Measurements from ENCODE around the gene CBLB.
"Not testable (repeated sequence)": the region's sequence is repeated elsewhere in the genome, so short reads cannot be mapped to it uniquely, and the experiment has no call there.

The CBLB gene

DNA sequence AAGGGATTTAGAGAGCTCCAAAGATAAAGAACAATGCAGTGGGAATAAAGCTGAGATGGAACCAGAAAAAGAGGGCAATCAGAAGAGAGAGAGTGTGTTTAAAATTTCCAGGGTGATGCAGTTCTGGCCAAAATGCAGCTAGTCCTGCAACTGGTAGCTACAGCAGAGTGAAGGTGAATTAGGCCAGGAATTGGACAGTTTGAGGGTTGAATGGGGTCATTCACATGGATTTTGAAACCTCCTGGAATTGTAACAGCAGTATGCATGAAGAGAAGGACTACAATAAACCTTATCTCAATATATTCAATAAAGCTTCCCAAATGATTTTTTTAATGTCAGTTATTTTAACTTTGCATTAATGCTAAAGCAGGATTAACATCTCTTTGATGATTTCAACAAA is 85.2 kb downstream of the CBLB start:
- DNase-seq, result no peak

DNA sequence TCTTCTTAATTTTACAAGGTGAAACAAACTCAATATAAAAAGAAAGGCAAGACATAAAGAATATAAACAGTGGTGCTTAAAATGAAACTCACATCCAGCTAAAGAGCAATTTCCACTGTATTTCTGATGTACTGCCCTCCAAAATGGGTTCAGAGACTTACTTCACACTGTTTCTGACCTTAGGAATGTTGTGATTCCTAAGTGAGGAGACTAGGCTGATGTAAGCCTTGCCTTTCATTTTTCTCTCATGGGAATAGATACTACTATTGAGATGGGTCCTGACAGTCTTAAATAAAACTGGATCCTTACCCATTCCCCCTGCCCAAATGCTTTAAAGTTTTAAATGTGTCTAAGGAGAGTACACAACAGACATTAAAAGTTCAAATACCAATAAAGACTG is 86.9 kb downstream of the CBLB start:
- DNase-seq, result no peak

DNA sequence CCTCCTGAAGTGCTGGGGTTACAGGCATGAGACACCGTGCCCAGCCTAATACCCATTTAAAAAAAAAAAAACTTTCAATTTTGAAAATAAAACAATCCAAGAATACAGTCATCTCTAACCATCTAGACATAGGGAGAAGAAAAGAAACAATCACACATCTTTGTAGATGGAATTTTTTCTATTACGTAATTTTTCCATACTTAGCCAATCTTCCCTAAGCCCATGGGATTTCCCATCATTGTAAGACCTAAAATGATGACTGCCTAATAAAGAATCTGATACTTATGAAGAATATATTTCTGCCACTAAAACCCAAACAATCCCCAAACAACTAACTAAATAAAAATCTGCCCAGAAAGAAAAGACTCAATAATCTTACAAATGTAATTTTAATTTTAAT is 88.7 kb downstream of the CBLB start:
- no peak for DNase-seq

DNA sequence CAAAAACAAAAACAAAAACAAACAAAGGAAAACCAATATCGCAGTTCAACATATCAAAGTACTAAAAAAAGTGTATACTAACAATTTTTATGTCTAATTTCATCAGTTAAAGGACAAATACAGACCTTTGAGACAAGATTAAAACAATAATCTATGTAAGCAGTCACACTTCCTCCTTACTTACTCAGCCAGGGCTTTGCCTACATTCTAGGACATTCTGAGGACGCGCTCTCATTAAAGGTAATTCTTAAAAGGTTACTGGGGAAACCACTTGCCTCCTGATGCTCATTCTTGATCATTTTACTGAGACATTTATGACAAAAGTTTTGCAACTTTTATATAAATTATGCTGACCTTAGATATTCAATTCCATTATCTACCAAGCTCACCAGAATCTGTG is 93.4 kb downstream of the CBLB start:
- DNase-seq, result no peak

DNA sequence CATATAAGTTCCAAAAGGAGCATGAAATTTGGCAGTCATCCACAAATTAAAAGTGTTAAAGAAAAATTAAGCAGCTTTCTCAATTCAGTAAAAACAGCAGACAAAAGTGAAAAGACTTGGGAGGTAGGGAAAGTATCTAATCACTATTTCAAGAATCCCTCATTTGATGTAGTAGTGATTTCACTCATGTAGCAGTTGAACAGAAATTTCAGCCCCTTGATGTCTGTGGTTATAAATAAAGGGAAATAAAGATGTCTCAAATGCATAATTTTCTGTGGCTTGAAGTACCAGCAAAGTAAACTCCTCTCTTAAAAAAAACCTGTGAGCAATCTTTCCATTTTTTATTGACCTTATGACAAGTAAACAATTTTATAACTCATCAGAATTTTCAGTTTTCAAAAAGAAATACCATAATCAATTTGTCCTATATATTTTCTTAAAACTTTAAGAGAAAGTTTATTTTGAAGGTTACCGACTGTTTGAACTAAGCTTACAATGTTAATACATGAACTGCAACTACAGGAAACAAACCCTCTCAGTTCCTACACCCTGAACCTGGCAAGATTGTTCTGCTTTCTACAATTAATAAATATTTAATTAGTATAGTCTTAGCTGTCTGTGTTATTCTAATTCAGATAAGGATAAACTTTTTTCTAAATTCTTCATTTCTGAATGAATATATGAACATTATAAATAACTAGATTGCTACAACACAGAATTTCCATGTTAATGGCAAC is 94.2 kb downstream of the CBLB start:
- no peak for DNase-seq

DNA sequence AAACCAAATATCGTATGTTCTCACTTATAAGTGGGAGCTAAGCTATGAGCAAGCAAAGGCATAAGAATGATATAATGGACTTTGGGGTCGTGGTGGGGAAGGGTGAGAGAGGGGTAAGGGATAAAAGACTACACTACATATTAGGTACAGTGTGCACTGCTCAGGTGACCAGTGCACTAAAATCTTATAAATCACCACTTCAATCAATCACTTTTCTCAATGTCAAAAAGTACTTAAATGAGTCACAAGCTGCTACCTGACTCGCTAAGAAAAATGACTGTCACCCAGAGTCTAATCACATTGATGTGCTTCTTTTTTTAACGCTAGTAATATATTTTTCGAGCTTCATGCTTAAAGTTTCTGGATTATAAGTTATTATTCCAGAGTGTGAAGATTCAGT is 95.5 kb downstream of the CBLB start:
- no peak for DNase-seq

DNA sequence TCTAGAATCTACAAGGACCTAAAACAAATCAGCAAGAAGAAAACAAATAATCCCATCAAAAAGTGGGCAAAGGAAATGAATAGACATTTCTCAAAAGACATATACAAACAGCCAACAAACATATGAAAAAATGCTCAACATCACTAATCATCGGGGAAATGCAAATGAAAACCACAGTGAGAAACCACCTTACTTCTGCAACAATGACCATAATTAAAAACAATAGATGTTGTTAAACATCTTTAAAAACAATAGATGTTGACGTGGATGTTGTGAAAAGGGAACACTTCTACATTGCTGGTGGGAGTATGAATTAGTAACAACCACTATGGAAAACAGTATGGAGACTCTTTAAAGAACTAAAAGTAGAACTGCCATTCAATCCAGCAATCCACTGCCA is 96.2 kb downstream of the CBLB start:
- DNase-seq, result no peak

DNA sequence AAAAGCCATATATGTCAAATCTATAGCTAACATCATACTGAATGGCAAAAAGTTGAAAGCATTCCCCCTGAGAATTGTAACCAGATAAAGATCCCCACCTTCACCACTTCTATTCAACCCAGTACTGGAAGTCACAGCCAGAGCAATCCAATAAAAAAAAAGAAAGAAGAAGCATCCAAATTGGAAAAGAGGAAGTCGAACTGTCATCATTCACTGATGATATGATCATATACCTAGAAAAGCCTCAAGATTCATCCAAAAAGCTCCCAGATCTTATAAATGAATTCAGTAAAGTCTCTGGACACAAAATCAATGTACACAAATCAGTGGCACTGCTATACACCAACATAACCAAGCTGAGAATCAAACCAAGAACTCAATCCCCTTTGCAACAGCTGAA is 97.4 kb downstream of the CBLB start:
- no peak for DNase-seq

DNA sequence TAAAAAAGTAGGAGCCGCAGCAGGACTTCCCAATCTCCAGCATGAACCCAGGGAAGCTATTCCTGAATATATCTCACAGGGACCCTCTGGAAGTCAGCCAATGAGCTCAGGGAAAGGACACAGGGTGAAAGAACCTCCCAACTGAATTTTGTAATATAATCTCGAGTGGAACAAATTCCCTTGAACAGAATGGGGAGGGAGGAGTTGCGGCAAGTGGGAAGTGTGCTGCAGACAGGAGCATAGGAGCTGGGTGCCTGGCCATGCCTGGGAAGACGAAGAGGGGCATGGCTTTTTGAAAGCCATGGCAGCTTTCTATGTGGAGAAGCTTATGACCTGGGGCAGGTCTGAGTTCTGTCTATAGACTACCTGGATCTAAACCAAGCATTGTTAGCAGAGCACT is 98.4 kb downstream of the CBLB start:
- DNase-seq, result no peak

DNA sequence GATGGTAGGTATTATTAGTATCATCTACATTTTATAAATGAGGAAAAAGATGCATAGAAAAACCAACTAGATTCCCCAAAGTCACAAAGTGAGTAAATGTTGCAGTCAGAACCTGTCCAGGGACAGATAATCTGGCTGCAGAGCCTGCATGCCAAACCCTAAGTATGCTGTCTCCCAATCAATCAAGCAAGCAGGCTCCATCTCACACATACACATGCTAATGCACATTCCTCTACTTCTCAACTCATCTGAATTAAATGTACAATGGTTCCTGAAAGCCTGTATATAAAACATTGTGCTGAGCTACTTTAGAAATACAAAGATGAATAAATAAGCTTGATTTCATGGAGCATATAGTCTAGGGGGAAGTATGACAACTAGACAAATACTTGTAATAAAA is 101.0 kb downstream of the CBLB start:
- DNase-seq, result no peak

DNA sequence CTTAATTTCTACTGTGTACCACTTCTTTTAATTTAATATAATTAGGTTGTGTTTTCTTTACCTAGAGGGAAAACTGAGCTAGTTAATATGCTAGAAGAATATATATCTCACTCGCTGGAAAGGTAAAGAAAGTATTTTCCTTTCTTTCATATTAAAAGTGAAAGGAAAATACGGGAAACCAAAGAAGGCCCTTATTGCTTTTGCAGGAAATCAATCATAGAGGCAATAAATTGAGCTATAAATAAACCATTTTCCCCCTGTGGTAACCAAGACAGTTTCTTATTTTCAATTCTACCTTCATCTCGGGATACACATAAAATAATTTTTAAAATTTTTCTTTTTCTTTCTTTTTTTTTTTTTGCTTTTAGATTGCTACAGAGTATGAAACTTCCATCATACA is 101.6 kb downstream of the CBLB start:
- no peak for DNase-seq

DNA sequence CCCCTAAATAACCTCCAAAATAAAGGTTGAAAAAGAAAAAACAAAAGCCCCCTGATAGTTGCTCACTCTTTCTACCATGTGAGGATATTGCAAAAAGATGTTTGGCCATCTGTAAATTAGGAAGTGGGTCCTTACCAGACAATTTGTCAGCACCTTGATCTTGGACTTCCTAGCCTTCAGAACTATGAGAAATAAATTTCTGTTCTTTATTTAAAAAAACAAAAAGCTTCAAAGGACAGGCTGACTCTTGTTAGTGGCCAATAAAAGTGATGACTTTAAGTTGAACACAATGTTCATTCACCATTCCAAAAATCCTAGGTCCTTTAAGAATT is 103.5 kb downstream of the CBLB start:
- DNase-seq, result no peak

DNA sequence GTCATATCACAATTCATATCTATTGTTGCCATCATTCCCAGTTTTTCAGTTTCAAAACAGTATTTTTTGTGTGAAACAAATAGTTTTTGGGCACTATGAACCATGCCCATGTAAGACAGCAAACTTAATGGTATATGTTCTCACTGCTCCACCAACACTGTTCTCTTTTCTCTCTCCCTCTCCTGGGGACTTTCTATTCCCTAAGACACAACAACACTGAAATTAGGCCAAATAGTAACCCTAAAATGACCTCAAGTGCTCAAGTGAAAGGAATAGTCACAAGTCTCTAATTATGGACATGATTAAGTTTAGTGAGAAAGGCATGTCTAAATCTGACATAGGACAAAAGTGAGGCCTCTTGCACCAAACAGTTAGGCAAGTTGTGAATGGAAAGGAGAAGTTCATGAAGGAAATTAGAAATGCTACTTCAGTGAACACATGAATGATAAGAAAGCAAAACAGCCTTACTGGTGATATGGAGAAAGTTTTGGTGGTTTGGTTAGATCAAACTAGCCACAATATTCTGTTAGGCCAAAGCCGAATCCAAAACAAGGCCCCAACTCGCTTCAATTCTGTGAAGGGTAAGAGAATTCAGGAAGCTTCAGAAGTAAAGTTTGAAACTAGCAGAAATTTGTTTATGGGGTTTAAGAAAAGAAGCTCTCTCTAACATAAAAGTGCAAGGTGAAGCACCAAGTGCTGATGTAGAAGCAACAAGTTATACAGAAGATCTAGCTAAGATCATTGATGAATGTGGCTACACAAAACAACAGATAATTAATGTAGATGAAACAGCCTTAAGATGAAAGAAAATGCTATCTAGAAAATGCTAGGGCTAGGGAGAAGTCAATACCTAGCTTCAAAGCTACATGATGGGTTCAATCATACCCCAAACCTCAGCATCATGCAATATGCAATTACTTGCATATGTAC is 104.2 kb downstream of the CBLB start:
- no peak for DNase-seq

DNA sequence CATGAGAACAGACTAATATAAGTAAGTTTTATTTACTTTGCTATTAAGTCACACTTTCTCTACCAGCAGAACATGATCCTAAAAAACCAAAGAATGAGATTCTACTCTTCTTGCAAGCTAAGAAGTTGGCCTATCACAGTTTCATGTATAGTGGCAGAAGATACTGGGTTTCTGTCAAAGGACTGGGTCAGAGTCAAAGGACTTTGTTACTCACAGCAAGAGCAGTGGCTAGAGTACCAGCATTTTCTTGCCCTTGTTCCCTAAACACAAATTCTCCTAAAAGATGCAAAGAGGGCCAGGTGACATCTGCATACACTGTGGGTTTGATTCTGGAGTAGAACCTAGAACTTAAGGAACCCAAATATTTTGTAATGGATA is 105.2 kb downstream of the CBLB start:
- no peak for DNase-seq

DNA sequence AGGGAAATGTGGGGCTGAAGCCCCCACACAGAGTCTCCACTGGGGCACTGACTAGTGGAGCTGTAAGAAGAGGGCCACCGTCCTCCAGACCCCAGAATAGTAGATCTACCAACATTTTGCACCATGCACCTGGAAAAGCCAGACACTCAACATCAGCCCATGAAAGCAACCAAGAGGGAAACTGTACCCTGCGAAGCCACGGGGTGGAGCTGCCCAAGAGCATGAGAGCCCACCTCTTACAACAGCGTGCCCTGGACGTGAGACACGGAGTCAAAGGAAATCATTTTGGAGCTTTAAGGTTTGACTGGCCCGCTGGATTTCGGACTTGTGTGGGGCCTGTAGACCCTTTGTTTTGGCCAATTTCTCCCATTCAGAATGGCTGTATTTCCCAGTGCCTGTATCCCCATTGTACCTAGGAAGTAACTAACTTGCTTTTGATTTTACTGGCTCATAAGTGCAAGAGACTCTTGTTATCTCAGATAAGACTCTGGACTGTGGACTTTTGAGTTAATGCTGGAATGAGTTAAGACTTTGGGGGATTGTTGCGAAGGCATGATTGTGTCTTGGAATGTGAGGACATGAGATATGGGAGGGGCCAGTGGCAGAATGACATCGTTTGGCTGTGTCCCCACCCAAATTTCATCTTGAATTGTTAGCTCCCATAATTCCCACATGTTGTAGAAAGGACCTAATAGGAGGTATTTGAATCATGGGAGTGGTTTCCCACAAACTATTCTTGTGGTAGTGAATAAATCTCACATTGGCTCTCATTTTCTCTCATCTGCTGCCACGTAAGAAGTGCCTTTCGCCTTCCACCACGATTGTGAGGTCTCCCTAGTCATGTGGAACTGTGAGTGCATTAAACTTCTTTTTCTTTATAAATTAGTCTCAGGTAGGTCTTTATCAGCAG is 105.8 kb downstream of the CBLB start:
- no peak for DNase-seq

DNA sequence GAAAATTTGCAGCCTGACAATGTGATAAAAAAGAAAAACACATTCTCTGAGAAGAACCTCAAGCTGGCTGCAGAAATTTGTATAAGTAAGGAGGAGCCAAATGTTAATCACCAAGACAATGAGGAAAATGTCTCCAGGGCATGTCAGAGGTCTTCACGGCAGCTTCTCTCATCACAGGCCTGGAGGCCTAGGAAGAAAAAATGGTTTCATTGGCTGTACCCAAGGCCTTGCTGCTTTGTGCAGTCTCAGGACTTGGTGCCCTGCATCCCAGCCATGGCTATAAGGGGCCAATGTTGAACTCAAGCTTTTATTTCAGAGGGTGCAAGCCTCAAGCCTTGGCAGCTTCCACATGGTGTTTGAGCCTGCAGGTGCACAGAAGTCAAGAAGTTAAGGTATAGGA is 106.6 kb downstream of the CBLB start:
- DNase-seq, result not testable (repeated sequence)

DNA sequence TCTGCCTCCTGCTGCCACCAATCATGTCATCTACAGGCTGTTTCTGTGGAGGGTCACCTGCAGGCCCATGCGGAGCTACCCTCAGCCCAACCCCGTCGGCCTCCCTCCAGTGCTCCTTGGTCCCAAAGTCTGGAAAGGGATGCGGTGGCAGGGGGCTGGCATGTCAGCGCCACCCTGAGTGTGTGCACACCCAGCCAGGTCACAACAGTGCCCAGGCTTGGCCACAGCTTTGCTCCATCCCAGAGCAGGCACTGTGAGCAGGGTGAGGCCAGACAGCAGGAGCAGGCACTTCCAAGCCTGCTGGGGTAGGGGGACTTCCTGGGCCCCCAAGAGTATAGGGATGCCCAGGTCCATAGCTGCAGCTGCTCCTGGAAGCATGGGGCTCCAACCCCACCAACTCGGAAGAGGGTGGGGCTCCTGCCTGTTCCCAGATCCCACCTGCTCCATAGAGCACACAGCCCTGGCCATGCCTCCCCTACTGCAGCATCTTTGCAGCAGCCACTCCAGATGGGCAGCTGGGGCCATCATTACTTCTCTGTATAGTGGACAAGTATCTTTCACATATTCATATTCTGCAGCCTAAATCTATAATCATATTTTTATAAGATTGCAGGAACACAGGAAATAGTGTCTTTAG is 109.3 kb downstream of the CBLB start:
- DNase-seq, result no peak

DNA sequence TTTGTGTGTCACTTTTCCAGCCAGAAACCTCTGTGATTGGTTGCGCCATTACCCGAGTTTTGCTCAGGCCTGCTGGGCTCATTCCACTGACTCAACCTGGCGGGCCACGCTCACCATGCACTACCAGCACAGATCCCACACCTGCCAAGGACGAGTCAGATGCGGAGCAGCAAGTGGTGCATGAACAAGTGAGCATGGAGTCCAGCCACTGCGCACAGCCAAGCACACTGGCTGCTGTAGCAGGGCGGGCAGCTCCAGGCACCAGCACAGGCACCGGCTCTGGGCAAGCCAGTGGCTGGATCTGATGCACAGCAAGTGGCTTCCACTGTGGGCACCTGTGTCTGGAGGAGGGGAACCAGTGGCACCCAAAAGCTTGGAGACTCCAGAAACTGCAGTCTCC is 110.4 kb downstream of the CBLB start:
- DNase-seq, result no peak

DNA sequence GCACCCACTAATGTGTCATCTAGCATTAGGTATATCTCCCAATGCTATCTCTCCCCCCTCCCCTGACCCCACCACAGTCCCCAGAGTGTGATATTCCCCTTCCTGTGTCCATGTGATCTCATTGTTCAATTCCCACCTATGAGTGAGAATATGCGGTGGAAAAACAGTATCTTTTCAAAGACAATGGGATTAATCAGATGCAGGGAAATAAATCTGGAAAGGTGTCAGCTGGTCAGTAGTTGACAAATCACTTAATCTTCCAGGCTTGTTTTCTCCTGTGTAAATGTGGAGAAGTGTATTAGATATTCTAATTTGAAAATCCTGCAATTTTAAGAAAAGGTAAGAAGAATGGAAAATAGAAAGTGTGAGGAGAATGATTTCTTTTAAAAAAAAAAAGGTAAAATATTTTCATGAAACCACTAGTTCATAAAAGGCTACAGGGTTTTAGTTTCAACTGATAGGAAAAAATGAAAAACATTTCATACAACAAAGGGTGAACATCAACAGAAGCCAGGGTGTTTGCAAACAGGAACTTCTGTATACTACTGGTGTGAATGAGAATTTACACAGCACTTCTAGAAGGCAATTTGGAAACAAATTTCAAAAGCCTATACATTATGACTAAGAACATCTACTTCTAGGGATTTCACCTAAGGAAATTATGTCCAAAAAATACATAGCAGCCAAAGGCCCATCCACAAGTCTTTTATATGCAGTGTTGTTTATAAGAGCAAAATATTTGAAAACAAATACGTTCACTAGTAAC is 113.5 kb downstream of the CBLB start:
- no peak for DNase-seq

DNA sequence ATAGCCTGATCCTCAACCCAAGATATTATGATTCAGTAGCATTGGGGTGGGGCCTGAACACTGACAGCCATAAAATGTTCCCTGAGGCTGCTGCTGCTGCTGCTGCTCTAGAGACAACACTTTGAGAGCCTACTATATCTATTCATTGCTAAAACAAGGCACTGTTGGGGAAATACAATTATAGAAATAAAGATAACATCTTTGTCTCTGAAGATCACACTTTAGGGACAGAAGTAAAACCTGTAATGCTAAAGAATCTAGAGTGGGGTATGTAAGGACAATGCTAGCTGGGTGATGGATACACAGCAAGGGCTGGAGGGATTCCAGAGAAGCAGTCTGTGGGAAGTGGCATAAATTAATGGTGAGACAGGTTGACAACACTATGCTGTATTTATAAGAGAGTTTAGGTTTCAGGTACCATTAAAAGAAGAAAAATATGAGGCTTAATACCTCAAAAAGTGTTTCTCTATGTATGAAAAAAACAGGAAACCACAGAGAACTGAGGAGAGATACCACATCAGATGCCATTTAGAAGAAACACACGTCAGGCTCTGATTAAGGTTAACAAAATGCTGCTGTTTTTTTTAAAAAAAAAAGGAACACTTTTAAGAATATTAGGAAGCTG is 115.9 kb downstream of the CBLB start:
- no peak for DNase-seq

DNA sequence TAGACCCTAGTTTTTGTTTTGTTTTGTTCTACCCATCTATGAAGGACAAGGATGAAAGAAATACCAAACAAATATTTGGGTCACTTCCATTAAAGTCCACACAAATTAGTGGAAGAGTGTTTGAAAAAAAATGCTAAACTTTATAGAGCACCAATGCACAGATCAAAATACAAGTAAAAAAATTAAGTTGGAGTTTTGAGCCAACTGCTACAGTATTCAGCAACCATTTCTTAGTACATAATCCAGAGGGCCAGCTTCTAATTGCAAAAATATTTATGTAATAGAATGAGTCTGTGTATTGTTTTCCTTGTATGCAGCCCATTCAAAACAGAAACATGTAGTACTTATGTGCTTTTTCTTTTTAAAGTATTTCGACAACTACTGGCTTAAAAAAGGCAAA is 121.1 kb downstream of the CBLB start:
- no peak for DNase-seq

DNA sequence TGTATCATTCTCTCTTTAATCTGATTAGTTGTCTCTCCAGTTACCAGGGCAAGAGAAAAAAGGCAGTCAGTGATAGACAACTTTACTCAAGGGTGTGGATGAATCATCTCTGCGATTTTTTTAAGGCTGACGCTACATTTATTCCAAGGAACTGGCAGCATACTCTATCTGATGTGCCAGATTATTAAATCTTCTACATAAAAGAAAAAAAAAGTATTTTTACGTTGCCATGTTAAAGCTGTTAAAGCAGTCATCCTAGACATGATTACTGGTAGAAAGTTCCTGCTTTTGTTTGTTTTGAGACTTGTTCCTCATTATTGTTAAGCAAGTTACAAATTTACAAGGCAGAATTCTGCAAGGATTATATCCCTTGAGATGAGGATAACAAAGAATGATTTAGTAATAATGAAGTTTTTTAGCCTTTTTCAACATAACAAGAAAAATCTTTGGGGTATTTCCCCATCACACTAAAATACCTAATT is 121.7 kb downstream of the CBLB start:
- no peak for DNase-seq

Data from NCI-H1092 (cell line).